ENCODE measurements around the gene SH3GL1.

The SH3GL1 gene, protein sequence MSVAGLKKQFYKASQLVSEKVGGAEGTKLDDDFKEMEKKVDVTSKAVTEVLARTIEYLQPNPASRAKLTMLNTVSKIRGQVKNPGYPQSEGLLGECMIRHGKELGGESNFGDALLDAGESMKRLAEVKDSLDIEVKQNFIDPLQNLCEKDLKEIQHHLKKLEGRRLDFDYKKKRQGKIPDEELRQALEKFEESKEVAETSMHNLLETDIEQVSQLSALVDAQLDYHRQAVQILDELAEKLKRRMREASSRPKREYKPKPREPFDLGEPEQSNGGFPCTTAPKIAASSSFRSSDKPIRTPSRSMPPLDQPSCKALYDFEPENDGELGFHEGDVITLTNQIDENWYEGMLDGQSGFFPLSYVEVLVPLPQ

DNA sequence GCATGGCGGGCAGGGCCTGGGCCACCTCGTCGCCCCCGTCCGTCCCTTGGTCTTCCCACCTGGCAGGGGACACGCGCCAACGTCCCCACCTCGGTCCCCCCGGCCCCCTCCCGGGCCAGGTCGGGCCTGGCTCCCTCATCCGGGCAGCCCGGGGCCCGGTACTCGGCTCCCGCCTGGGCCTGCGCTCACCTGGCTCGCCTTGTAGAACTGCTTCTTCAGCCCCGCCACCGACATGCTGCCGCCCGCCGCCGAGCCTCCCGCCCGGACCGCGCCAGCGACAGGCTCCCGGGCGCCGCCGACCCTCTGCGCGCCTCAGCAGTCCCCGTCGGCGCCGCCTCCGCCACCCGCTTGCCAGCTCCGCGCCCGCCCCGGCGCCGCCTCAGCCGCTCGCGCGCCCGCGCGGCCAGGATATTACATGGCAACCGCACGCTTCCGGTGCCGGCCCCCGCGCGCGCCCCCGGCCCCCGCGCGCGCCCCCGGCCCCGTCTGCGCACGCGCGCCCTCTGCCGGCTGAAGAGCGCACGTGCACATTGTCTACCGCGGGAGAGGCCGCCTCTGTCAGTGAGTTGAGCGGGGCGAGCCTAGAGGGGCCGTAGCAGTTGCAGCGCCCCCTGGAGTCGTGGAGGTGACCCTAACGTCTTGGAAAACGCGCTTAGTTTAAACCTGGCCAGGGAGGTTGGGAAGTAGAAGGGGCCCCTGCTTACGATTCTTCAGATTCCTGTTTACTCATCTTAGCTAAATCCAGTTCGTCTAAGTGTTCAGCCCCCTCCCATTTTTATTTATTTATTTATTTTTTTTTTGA is at the start of gene SH3GL1:
Gene SH3GL1, minus strand, starts transcription at position 413 of the 802 bp plus-strand sequence. Its CDS starts 179 bp downstream, at position 234.
- no peak for TF ChIP-seq JUND (IDR thresholded peaks at IDR 0.05; ENCODE audit: low read depth)
- DNase-seq (ENCODE audit: low read depth in 1 of 2, low spot score in 1 of 2), result peak in 1 of 2 experiments; percentile 91
- in situ Hi-C loops (cut with HindIII; ENCODE audit: low pct_unique_long_range_greater_than_20kb, low sequenced_read_pairs), result no loop called here

DNA sequence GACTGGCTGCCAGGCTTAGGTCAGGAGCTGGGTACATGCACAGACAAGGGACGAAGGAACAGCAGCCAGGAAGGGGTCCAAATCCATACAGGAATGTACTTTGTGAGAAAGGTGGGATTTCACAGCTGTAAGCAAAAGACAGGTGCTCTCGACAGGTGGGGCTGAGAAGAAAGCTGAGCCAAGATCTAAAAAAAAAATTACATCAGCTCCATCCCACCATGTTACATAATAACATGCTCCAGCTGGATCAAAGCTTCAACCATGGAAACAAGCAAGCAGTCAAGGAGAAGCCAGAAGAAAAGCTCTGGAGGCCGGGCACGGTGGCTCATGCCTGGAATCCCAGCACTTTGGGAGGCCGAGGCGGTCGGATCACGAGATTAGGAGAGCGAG is 49.3 kb upstream of the SH3GL1 start:
- in situ Hi-C loops (cut with HindIII; ENCODE audit: low pct_unique_long_range_greater_than_20kb, low sequenced_read_pairs), result no loop called here
- no peak for DNase-seq (ENCODE audit: low read depth in 1 of 2, low spot score in 1 of 2)

DNA sequence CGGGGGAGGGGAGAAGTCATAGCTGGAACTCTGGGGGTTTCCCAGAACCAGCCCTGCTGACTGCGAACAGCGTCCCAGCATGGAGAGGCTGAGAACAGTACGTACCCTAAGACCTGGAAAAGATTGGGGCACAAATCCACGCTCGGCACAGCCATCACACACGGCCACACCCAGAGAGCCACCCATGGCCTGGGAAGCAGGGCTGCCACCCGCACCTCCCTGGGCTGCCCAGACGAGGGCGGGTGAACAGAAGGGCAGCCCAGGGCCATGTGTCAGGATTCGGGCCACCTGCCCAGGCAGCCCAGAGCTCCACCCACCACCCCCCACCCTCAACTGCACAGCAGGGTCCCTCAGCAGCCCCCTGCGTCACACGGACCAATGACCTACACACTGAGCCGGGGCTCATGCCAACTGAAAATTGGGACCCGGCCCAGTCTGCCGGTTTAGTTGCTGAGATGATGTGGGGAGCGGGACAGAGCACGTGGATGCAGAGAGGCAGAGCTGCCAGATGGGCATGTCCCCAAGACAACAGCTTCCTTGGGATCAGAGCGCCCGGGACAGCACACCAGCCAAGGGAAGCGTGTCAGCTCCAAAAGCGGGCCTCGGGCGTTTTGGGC is 48.8 kb upstream of the SH3GL1 start:
- no peak for DNase-seq (ENCODE audit: low read depth in 1 of 2, low spot score in 1 of 2)
- TF ChIP-seq JUND (IDR thresholded peaks at IDR 0.05; ENCODE audit: low read depth), result no peak
- in situ Hi-C loops (cut with HindIII; ENCODE audit: low pct_unique_long_range_greater_than_20kb, low sequenced_read_pairs), result no loop called here

More for the DNA sequence above, 49.3 kb upstream of the SH3GL1 start:
- TF ChIP-seq JUND (IDR thresholded peaks at IDR 0.05; ENCODE audit: low read depth), result no peak

DNA sequence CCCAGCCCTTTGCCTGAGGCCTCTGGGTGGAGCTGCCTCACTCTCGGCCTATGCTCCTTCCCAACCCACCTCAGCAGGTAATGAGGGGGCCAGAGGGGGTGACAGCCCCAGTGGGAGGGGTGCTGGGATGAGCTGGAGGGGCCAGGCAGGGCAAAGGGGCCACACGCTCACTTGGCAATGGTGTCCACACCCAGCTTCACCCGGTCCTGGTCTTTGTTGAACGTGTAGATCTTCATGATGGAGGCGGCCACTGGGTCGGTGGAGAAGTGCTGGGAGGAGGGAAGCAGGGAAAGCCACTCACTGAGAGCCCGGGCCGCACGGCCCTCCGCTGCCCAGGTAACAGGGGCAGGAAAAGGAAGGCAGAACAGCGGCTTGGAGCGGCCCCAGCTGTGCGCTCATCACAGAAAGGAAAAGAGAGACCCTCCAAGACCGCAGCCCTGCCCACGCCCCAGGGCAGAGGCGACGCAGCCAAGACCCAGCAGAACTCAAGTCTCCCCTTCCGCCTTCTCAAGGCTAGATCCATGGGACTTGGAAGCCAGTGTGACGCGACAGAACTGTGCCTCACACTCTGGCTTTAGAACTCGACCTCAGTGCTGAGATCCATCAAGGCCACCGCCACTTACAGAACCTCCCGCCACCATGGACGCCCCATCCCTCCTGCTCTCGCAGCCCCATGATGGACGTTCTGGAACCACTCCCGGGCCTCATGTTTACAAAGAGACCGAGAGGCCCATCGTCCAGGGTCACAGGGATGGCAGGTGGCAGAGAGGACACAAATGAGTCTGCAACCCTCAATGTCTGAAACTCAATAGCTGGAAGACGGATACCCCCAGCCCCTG is 48.0 kb upstream of the SH3GL1 start:
- no peak for TF ChIP-seq JUND (IDR thresholded peaks at IDR 0.05; ENCODE audit: low read depth)
- no peak for DNase-seq (ENCODE audit: low read depth in 1 of 2, low spot score in 1 of 2)
- in situ Hi-C loops (cut with HindIII; ENCODE audit: low pct_unique_long_range_greater_than_20kb, low sequenced_read_pairs), result no loop called here

DNA sequence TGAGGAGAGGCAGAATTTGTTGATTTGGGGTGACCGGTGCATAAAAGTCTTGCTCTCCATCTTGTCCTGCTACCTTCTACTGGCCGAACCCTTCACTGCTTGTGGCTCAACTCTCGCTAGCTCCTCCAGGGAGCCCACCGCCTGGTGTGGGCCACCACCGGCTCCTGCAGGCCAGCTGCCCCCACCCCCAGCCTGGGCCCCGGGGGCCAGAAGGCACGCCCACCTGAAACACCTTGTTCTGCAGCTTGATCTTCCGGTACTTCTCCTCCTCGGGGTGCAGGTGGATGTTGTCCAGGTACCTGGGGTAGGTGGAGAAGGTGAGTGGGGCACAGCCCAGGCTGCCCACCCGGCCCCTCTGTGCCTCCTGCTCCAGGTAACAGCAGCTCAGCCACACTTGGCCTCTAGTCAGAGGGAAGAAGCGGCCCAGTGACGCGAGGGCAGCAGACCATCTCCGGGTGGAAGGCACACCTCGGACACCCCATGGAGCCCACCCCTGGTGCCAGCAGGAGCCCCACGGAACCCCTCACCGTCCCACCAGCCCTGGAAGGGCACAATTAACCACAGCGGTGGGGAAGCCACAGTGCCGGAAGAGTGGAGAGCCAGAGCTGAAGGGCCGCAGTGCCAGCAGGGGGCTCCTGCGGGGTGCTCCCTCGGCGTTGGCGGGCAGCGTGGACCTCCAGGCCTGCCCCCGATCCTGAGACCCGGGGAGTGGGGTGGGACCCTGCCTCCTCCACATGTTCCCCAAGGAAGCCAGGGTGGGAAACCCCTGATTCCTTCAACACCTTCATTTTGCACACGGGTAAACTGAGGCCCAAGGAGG is 47.2 kb upstream of the SH3GL1 start:
- DNase-seq (ENCODE audit: low read depth in 1 of 2, low spot score in 1 of 2), result no peak
- in situ Hi-C loops (cut with HindIII; ENCODE audit: low pct_unique_long_range_greater_than_20kb, low sequenced_read_pairs), result no loop called here
- no peak for TF ChIP-seq JUND (IDR thresholded peaks at IDR 0.05; ENCODE audit: low read depth)

DNA sequence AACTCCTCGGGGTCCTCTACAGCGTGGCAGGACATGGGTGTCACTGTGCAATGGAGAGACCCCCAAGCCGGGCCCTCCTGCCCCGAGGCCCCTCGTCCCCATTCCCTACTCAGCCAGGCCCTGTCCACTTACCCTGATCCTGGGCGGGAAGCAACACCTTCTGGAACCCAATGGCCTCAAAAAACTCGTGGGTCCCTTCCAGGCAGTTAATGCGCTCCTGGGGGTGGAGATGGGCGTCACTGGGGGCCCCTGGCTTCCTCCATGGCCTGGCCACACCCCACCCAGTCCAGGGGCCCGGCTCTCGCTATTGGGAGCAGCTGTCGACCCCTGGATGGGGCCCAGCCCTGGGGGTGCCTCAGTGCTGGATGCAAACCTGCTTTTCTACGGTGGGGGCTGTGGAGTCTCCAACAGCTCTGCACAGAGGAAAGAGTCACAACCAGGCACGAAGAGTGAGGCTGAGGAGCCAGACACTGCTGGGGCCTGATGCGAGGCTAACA is 46.4 kb upstream of the SH3GL1 start:
- in situ Hi-C loops (cut with HindIII; ENCODE audit: low pct_unique_long_range_greater_than_20kb, low sequenced_read_pairs), result no loop called here
- no peak for DNase-seq (ENCODE audit: low read depth in 1 of 2, low spot score in 1 of 2)
- TF ChIP-seq JUND (IDR thresholded peaks at IDR 0.05; ENCODE audit: low read depth), result no peak

DNA sequence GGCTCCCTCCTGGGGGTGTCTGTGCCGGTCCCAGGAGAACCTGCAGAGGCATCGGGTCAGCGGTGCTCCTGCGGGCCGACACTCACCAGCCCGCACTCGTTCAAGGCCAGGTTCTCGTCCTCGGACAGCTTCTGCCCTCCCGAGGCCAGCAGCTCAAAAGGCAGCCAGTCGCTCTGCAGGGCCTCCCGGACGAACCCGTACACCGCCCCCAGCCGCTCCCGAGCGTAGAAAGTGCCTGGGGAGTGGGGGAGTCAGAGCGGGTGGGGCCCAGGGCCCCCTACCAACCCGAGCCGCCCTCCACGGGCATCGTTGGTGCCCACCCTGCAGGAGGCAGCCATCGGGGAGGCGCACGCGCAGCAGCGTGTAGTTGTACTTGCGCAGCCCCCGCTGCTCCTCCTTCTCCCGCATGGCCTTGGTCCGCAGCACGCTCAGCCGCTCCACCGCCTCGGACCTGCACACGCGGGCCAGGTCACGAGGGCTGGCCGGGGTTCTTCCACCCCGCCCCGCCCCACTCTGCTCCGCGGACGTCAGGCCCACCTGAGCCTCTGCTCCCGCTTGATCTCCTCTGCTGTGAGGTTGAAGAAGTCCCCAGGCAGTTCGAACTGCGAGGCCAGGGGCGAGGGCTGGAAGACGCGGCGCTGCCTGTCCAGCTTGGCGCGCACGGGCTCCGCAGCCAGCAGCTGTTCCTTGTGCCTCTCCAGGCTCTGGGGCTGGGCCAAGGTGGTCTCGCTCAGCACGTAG is 45.8 kb upstream of the SH3GL1 start:
- in situ Hi-C loops (cut with HindIII; ENCODE audit: low pct_unique_long_range_greater_than_20kb, low sequenced_read_pairs), result no loop called here
- no peak for TF ChIP-seq JUND (IDR thresholded peaks at IDR 0.05; ENCODE audit: low read depth)
- DNase-seq (ENCODE audit: low read depth in 1 of 2, low spot score in 1 of 2), result no peak

DNA sequence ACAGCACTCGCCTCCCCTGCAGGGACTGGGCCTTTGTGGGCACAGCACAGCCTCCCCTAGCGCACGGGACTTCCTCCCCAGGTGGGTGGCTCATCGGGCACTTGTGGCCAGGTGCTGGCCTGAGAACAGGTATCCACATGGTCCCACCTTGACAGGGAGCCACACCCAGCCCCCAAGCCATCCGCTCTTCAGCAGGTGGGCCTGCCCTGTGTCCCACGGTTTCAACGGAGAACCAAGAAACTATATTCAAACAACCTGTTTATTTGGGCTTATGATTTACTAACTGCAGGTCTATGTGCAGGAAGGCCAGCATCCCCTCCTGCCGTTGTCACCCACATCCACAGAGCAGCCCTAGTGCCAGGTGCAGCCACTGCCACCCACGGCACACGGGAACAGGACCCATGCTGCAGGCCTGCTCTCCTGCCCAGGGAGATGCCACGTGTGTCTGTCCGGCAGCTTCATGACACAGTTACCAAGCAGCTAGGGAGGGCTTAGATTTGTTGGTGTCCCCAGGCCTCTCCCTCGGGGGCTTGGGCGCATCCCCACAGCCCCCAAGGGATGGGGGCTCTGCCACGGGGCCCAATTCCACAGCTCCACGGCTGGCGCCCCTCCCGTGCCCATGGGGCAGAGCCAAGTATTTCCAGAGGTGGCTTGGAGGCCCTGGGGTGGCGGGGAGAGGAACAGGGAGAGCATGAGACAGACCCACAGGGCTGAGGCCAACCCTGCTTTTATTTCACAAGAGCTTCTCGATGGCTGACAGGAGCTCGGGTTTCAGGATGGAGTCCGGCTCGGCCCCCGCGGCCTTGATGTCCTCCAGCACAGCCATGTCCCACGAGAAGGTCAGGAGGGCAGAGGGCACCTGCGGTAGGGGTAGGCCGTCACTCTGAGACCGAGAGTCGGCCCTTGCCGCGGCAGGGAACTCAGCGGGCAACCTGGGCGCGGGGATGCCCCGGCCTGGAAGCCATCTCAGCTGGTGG is 44.7 kb upstream of the SH3GL1 start:
- no peak for DNase-seq (ENCODE audit: low read depth in 1 of 2, low spot score in 1 of 2)
- TF ChIP-seq JUND (IDR thresholded peaks at IDR 0.05; ENCODE audit: low read depth), result no peak
- in situ Hi-C loops (cut with HindIII; ENCODE audit: low pct_unique_long_range_greater_than_20kb, low sequenced_read_pairs), result no loop called here

DNA sequence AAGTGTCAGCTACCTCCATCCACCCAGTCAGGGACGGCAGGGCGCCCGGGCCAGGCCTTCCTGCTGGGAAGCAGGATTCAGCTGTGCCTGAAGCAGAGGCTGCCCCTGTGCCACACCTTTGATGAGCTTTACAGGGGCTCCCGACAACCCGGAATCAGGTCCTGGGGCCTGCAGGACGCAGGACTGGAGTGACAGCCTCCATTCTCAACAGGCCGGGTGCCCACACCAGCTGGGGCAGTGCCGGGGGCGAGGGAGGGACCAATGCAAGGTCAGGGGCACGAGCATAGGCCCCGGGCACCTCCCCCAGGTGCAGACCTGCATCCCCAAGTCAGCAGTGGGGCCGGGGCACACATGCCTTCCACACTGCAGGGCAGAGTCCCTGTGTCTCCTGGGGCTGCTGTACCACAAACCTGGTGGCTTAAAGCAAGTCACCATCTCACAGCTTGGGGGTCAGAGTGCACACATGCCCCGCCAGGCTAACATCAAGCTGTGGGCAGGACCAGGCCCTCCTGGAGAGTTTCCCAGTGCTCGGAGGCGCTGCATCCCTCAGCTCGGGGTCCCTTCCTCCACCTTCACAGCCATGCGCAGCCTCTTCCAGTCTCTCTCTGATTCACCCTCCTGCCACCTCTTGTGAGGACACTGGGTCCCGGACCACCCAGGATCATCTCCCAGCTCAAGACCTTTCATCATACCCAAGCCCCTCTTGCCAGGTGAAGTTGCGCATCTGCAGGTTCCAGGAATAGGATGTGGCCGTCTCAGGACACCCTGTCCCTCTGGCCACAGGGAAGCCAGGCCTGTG is 43.8 kb upstream of the SH3GL1 start:
- in situ Hi-C loops (cut with HindIII; ENCODE audit: low pct_unique_long_range_greater_than_20kb, low sequenced_read_pairs), result no loop called here
- no peak for TF ChIP-seq JUND (IDR thresholded peaks at IDR 0.05; ENCODE audit: low read depth)
- no peak for DNase-seq (ENCODE audit: low read depth in 1 of 2, low spot score in 1 of 2)
